ENCODE data around the gene CAMK2D. TPM values are rescaled to one million over a fixed set of nuclear protein-coding genes. Genes with fewer than 3 reads are reported as not detected.

CAMK2D gene
- total RNA-seq, 1 experiment from 2014 or later: 15.4 TPM

- intact Hi-C loops (cut with micrococcal nuclease): no loop called here
- CTCF ChIA-PET: no interaction called here
- no TSS peak for BruUV-seq (replicated peaks)
These were observed 28.5 kb downstream of the CAMK2D start for GRCh38 chr4:113732967-113733527.

GRCh38 chr4:113730467-113731216, 30.9 kb downstream of the CAMK2D start:
- Histone ChIP-seq H3F3A (ENCODE audit: low read length, unreplicated experiment) (no peaks in the 10 kb centered on the region), H3K79me2 (ENCODE audit: low read length) (no peaks in the 10 kb centered on the region), H4K20me1 (ENCODE audit: low read length) (no peaks in the 10 kb centered on the region), H3K9ac (ENCODE audit: low read length) (no peak overlapping the region), H3K4me1 (ENCODE audit: insufficient read depth, low read length) (0 out of 2 replicates have a peak, but pooled peaks cover 6% of the 10 kb centered on the region), H3K9me2 (replicated peaks; ENCODE audit: low read length) (no peaks in the 10 kb centered on the region), H3K9me3 (ENCODE audit: low read length) (no peaks in the 10 kb centered on the region), H3K4me3 (ENCODE audit: low read length) (no peak overlapping the region), H3K4me2 (ENCODE audit: low read length) (no peak overlapping the region), H3K27me3 (ENCODE audit: low read length) (no peaks in the 10 kb centered on the region), H2AFZ (ENCODE audit: low read length) (no peak overlapping the region), H3K27ac (ENCODE audit: low read length) (no peak overlapping the region), H3K36me3 (ENCODE audit: low read depth, low read length) (no peaks in the 10 kb centered on the region)
- TF ChIP-seq EZH2 (IDR thresholded peaks at IDR 0.05; ENCODE audit: low read length, unreplicated experiment): no peak
- no peak for TF ChIP-seq EZH2phosphoT487 (IDR thresholded peaks at IDR 0.05; ENCODE audit: borderline replicate concordance, low read length)
- TF ChIP-seq CTCF (conservative IDR thresholded peaks at IDR 0.05; ENCODE audit: low read depth, low read length): no peak
- ChIA-PET CTCF (no interaction called here), POLR2A (ENCODE audit: unreplicated experiment) (interaction anchor here (0.6 kb wide), 1 partner anchor 548 kb away, joined by 3 read pairs; no protein-coding TSS in a partner anchor)
- no peak for ATAC-seq
- intact Hi-C loops (cut with micrococcal nuclease): no loop called here
- BruUV-seq (replicated peaks): no TSS peak
- no peak for DNase-seq

More at GRCh38 chr4:113732967-113733527, 28.5 kb downstream of the CAMK2D start:
- H2AFZ ChIP-seq (ENCODE audit: low read length): no peak overlapping the region
- no peaks in the 10 kb centered on the region for H3K36me3 ChIP-seq (ENCODE audit: low read depth, low read length)
- no peak overlapping the region for H3K9ac ChIP-seq (ENCODE audit: low read length)
- no peaks in the 10 kb centered on the region for H3K79me2 ChIP-seq (ENCODE audit: low read length)
- H4K20me1 ChIP-seq (ENCODE audit: low read length): no peaks in the 10 kb centered on the region
- H3F3A ChIP-seq (ENCODE audit: low read length, unreplicated experiment): no peaks in the 10 kb centered on the region
- H3K4me2 ChIP-seq (ENCODE audit: low read length): no peak overlapping the region
- H3K9me3 ChIP-seq (ENCODE audit: low read length): no peaks in the 10 kb centered on the region
- H3K27me3 ChIP-seq (ENCODE audit: low read length): no peaks in the 10 kb centered on the region
- no peaks in the 10 kb centered on the region for H3K9me2 ChIP-seq (replicated peaks; ENCODE audit: low read length)
- no peak for ATAC-seq
- H3K4me1 ChIP-seq (ENCODE audit: insufficient read depth, low read length): 0 out of 2 replicates have a peak, but pooled peaks cover 6% of the 10 kb centered on the region
- DNase-seq: no peak
- H3K27ac ChIP-seq (ENCODE audit: low read length): no peak overlapping the region
- POLR2A ChIA-PET (ENCODE audit: unreplicated experiment): interaction anchor here (0.7 kb wide), 1 partner anchor 73 kb away, joined by 8 read pairs; no protein-coding TSS in a partner anchor
- H3K4me3 ChIP-seq (ENCODE audit: low read length): no peak overlapping the region
- TF ChIP-seq EZH2phosphoT487 (IDR thresholded peaks at IDR 0.05; ENCODE audit: borderline replicate concordance, low read length) (no peak), CTCF (conservative IDR thresholded peaks at IDR 0.05; ENCODE audit: low read depth, low read length) (no peak), EZH2 (IDR thresholded peaks at IDR 0.05; ENCODE audit: low read length, unreplicated experiment) (no peak)

- no peaks in the 10 kb centered on the region for H3K9me2 ChIP-seq (replicated peaks; ENCODE audit: low read length)
- H3K4me3 ChIP-seq (ENCODE audit: low read length): no peak overlapping the region
- H3K27me3 ChIP-seq (ENCODE audit: low read length): no peaks in the 10 kb centered on the region
- H2AFZ ChIP-seq (ENCODE audit: low read length): no peak overlapping the region
- H3K79me2 ChIP-seq (ENCODE audit: low read length): no peaks in the 10 kb centered on the region
- ChIA-PET POLR2A (ENCODE audit: unreplicated experiment) (no interaction called here), CTCF (no interaction called here)
- H3K9ac ChIP-seq (ENCODE audit: low read length): no peak overlapping the region
- no peak overlapping the region for H3K27ac ChIP-seq (ENCODE audit: low read length)
- no peaks in the 10 kb centered on the region for H3K4me1 ChIP-seq (ENCODE audit: insufficient read depth, low read length)
- H3F3A ChIP-seq (ENCODE audit: low read length, unreplicated experiment): no peaks in the 10 kb centered on the region
- BruUV-seq (replicated peaks): no TSS peak
- TF ChIP-seq CTCF (conservative IDR thresholded peaks at IDR 0.05; ENCODE audit: low read depth, low read length) (no peak), EZH2phosphoT487 (IDR thresholded peaks at IDR 0.05; ENCODE audit: borderline replicate concordance, low read length) (no peak), EZH2 (IDR thresholded peaks at IDR 0.05; ENCODE audit: low read length, unreplicated experiment) (no peak)
- intact Hi-C loops (cut with micrococcal nuclease): no loop called here
- ATAC-seq: no peak
- no peaks in the 10 kb centered on the region for H3K9me3 ChIP-seq (ENCODE audit: low read length)
- DNase-seq: no peak
- H4K20me1 ChIP-seq (ENCODE audit: low read length): no peaks in the 10 kb centered on the region
- H3K4me2 ChIP-seq (ENCODE audit: low read length): no peak overlapping the region
- H3K36me3 ChIP-seq (ENCODE audit: low read depth, low read length): no peaks in the 10 kb centered on the region
These were observed 33.7 kb downstream of the CAMK2D start for GRCh38 chr4:113727802-113728201.
